Measurements from ENCODE around the gene EFEMP1.

Gene EFEMP1

GRCh38 chr2:55848096-55848495 lies 75.5 kb downstream of the EFEMP1 start:
- H3K4me3 ChIP-seq (ENCODE audit: low read depth, low read length): no peak overlapping the region
- TF ChIP-seq CTCF (conservative IDR thresholded peaks at IDR 0.05; ENCODE audit: low read depth, low read length): no peak
- DNase-seq (ENCODE audit: low read depth): no peak

- H3K4me3 ChIP-seq (ENCODE audit: low read depth, low read length): no peak overlapping the region
- TF ChIP-seq CTCF (conservative IDR thresholded peaks at IDR 0.05; ENCODE audit: low read depth, low read length): no peak
- no peak for DNase-seq (ENCODE audit: low read depth)
These were observed 77.2 kb downstream of the EFEMP1 start for GRCh38 chr2:55846426-55846825.

GRCh38 chr2:55844986-55845385 lies 78.6 kb downstream of the EFEMP1 start:
- no peak overlapping the region for H3K4me3 ChIP-seq (ENCODE audit: low read depth, low read length)
- TF ChIP-seq CTCF (conservative IDR thresholded peaks at IDR 0.05; ENCODE audit: low read depth, low read length): no peak
- DNase-seq (ENCODE audit: low read depth): no peak

DNA sequence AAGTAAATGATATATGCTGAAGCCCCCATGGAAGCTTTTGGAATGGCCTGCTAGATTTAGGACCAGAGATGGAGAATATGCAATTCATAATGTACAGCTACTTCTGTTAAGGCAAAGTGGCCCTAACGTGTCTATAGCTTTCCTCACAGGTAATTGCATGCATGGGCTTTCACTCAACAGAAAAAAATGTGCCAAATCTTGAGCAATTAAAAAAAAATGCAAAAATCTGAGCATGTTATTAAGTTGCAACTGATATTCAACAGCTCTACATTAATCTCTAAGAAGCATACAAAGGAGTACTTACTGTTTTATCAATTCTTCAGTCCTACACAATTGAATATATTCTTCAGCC lies 79.6 kb downstream of the EFEMP1 start:
- no peak for DNase-seq (ENCODE audit: low read depth)
- H3K4me3 ChIP-seq (ENCODE audit: low read depth, low read length): no peak overlapping the region
- no peak for TF ChIP-seq CTCF (conservative IDR thresholded peaks at IDR 0.05; ENCODE audit: low read depth, low read length)

- TF ChIP-seq CTCF (conservative IDR thresholded peaks at IDR 0.05; ENCODE audit: low read depth, low read length): no peak
- H3K4me3 ChIP-seq (ENCODE audit: low read depth, low read length): no peak overlapping the region
- peak; percentile 91 for DNase-seq (ENCODE audit: low read depth)
These were observed 80.2 kb downstream of the EFEMP1 start for GRCh38 chr2:55843096-55843993.

DNA sequence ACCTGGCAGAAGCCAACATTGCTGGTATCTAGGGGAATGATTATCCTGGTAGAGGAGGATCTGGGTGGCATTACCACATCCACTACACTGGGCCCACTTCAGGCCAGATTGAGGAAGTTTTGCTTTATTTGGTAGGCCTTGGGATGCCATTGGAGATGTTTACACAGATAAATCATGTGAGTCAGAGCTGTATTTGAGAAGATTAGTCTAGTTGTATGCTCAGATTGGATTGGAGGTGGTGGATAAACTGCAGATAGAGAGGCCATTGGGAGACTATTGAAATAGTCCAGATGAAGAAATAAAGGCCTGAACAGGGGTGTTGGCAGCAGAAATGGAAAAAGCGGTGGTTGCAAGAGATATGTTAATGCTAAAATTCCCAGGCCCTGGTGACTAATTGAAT lies 81.5 kb downstream of the EFEMP1 start:
- DNase-seq (ENCODE audit: low read depth): no peak
- no peak for TF ChIP-seq CTCF (conservative IDR thresholded peaks at IDR 0.05; ENCODE audit: low read depth, low read length)
- H3K4me3 ChIP-seq (ENCODE audit: low read depth, low read length): no peak overlapping the region

DNA sequence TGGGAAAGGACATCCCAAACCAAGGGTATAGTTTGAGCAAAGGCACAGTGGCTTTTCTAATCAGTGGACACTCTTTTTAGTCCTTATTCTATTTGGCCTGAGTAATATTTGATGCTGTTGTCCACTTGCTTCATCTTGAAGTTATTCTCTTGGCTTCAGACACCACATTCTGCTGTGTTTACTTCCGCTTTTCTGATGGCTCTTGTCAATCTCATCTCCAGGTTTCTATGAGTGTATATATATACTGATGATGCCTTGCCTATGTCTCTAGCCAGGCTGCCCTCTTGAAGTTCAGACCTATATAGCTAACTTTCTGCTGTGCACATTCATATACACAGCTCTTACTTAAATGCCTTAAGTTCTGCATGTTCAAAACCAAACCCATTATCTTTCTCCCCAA lies 83.1 kb downstream of the EFEMP1 start:
- no peak overlapping the region for H3K4me3 ChIP-seq (ENCODE audit: low read depth, low read length)
- no peak for TF ChIP-seq CTCF (conservative IDR thresholded peaks at IDR 0.05; ENCODE audit: low read depth, low read length)
- no peak for DNase-seq (ENCODE audit: low read depth)

Data from choroid plexus epithelial cell (primary cell).